GM18505 (cell line): Measurements from ENCODE around the gene SHE.

Source experiments
- ATAC-seq: cut with Tn5 transposase; IDR thresholded peaks from one replicate; pipeline ENCODE4 v1.9.1; 2021; ENCODE audit not compliant: unreplicated experiment
- POLR2A ChIP-seq: IDR thresholded peaks from 4 replicates; pipeline ENCODE4 v1.6.1; 2011; ENCODE audit warnings: borderline replicate concordance; ENCODE audit not compliant: insufficient read depth, insufficient read length; ENCODE audit errors: extremely low read depth

Gene SHE

GRCh38 chr1:154481053-154481452, 21.2 kb downstream of the SHE start:
- ATAC-seq = no peak
- TF ChIP-seq POLR2A = no peak

- TF ChIP-seq POLR2A = no peak
- no peak for ATAC-seq
Observed at GRCh38 chr1:154479764-154480421, 22.3 kb downstream of the SHE start.

GRCh38 chr1:154478639-154479038, 23.6 kb downstream of the SHE start:
- no peak for ATAC-seq
- TF ChIP-seq POLR2A = no peak

- TF ChIP-seq POLR2A = no peak
- ATAC-seq = no peak
Observed at GRCh38 chr1:154478013-154478412, 24.2 kb downstream of the SHE start.

GRCh38 chr1:154476791-154477190, 25.4 kb downstream of the SHE start:
- TF ChIP-seq POLR2A = no peak
- no peak for ATAC-seq

GRCh38 chr1:154474802-154475201, 27.4 kb downstream of the SHE start:
- ATAC-seq = no peak
- TF ChIP-seq POLR2A = no peak

GRCh38 chr1:154471304-154471703, 30.9 kb downstream of the SHE start:
- no peak for TF ChIP-seq POLR2A
- no peak for ATAC-seq

- no peak for TF ChIP-seq POLR2A
- no peak for ATAC-seq
Observed at GRCh38 chr1:154469844-154470560, 32.2 kb downstream of the SHE start.

- ATAC-seq = no peak
- no peak for TF ChIP-seq POLR2A
Observed at GRCh38 chr1:154468535-154469250, 33.5 kb downstream of the SHE start.

- no peak for ATAC-seq
- TF ChIP-seq POLR2A = no peak
Observed at GRCh38 chr1:154467434-154468102, 34.6 kb downstream of the SHE start.

- no peak for ATAC-seq
- no peak for TF ChIP-seq POLR2A
Observed at GRCh38 chr1:154466921-154467417, 35.2 kb downstream of the SHE start.

- TF ChIP-seq POLR2A = no peak
- ATAC-seq = no peak
Observed at GRCh38 chr1:154466206-154466605, 36.0 kb downstream of the SHE start.

- ATAC-seq = no peak
- TF ChIP-seq POLR2A = no peak
Observed at GRCh38 chr1:154465621-154466195, 36.5 kb downstream of the SHE start.

GRCh38 chr1:154463512-154463990, 38.7 kb downstream of the SHE start:
- ATAC-seq = no peak
- TF ChIP-seq POLR2A = no peak
